ENCODE data around the gene IQSEC2.

DNA sequence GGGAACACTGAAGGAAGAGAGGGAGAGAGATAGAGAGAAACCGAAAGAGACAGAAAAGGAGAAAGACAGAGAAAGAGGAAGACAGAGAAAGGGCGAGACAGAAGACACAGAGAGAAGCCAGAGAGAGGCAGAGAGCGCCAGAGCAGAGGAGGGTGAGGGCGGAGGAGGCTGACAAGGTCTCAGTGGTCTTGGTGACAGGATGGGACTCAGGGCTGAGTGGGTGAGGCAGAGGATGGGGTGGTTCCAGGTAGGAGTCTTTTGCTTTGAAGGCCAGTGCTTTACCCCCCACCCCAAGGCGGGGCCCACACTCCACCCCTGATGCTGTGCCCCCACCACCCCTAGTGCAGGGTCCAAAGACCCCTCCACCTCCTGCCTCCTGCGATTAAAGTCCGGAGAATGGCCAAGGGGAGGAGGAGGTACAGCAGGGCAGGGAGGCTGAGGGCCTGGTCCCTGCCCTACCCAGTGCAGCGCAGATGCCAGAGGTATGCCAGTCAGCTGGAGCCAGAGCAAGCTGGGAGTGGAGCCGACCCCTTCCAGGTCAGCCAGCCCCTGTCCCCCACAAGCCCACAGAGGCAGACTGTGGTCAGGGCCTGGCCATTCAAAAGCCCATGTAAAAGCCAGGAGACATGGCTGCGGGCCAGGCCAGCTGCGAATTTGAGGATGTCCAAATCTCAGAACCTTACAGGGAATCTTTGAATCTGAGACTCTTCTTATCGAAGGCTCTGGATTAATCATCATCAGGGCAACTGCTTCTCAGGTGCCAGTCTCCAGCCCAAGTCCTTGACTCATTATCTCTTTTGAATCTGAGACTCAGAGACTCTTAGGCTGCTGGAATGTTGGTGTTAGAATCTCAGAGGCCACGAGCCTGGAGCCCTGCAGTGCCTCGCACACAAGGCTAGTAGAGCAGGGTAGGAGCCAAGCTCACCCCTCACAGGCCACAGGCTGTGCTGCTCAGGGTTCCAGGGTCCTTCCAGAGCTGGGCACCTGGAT, 758 bp downstream of the IQSEC2 start:
- TF ChIP-seq EZH2 (IDR thresholded peaks at IDR 0.05) (no peak), SP1 (IDR thresholded peaks at IDR 0.05; ENCODE audit: low read depth) (no peak), TCF7L2 (IDR thresholded peaks at IDR 0.05; ENCODE audit: borderline replicate concordance, extremely low read depth, insufficient read depth, insufficient read length) (no peak)
- TF ChIP-seq, protein P1, sequence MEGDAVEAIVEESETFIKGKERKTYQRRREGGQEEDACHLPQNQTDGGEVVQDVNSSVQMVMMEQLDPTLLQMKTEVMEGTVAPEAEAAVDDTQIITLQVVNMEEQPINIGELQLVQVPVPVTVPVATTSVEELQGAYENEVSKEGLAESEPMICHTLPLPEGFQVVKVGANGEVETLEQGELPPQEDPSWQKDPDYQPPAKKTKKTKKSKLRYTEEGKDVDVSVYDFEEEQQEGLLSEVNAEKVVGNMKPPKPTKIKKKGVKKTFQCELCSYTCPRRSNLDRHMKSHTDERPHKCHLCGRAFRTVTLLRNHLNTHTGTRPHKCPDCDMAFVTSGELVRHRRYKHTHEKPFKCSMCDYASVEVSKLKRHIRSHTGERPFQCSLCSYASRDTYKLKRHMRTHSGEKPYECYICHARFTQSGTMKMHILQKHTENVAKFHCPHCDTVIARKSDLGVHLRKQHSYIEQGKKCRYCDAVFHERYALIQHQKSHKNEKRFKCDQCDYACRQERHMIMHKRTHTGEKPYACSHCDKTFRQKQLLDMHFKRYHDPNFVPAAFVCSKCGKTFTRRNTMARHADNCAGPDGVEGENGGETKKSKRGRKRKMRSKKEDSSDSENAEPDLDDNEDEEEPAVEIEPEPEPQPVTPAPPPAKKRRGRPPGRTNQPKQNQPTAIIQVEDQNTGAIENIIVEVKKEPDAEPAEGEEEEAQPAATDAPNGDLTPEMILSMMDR (IDR thresholded peaks at IDR 0.05 in 2 of 3, conservative IDR thresholded peaks at IDR 0.05 in 1 of 3; ENCODE audit: borderline replicate concordance in 1 of 3, insufficient read depth in 1 of 3, low read depth in 2 of 3, low read length in 2 of 3): no peak

Measured in HCT116 (cell line).